HepG2 (cell line): Measurements from ENCODE around the gene EPB41. TPM values are rescaled to one million over a fixed set of nuclear protein-coding genes. Genes with fewer than 3 reads are reported as not detected.
A peak's percentile ranks its signal among the peaks of the same experiment; 100 is the strongest.

Experiments used
- ADNP ChIP-seq: sonication (generic); formaldehyde crosslinking; IDR thresholded peaks from 2 replicates; pipeline ENCODE4 v1.4.0; 2020; ENCODE audit warnings: missing genetic modification reagents
- ARNT2 ChIP-seq: sonication (generic); formaldehyde crosslinking; IDR thresholded peaks from 2 replicates; pipeline ENCODE4 v1.8.0; 2022; ENCODE audit warnings: mild to moderate bottlenecking, low read depth, missing genetic modification reagents, moderate library complexity
- ATF2 ChIP-seq: sonication (generic); formaldehyde crosslinking; IDR thresholded peaks from 2 replicates; pipeline ENCODE4 v1.4.0; 2020; ENCODE audit warnings: missing genetic modification reagents
- CREB1 ChIP-seq, 2 experiments: fragments of 450-650 bp in 1 of 2; IDR thresholded peaks; 2 replicates each; pipeline ENCODE4 v1.6.1; 2016 to 2017; ENCODE audit warnings: control low read depth in 1 of 2, mild to moderate bottlenecking in 1 of 2, missing compliant biosample characterization in 1 of 2, missing genetic modification characterization in 1 of 2
- CSRNP2 ChIP-seq: sonication (generic); formaldehyde crosslinking; conservative IDR thresholded peaks from 2 replicates; pipeline ENCODE4 v1.8.0; 2022; ENCODE audit warnings: low read depth, missing genetic modification reagents
- ELF3 ChIP-seq: IDR thresholded peaks from 2 replicates; pipeline ENCODE4 v1.6.1; 2016; ENCODE audit warnings: missing genetic modification reagents, missing compliant biosample characterization
- FOXK1 ChIP-seq: sonication (generic); formaldehyde crosslinking; IDR thresholded peaks from 2 replicates; pipeline ENCODE4 v1.4.0; 2020; ENCODE audit warnings: low read depth, missing genetic modification reagents, borderline replicate concordance
- HNF4A ChIP-seq: sonication (generic); formaldehyde crosslinking; IDR thresholded peaks from 2 replicates; pipeline ENCODE4 v1.4.0; 2020; ENCODE audit warnings: missing genetic modification reagents
- HOXD1 ChIP-seq: sonication (generic); formaldehyde crosslinking; IDR thresholded peaks from 2 replicates; pipeline ENCODE4 v1.5.0; 2020; ENCODE audit warnings: missing genetic modification reagents
- MATR3 ChIP-seq: sonication (generic); formaldehyde crosslinking; IDR thresholded peaks from 2 replicates; pipeline ENCODE4 v1.4.0; 2020; ENCODE audit warnings: missing genetic modification reagents
- RARA ChIP-seq: IDR thresholded peaks from 2 replicates; pipeline ENCODE4 v1.6.1; 2016; ENCODE audit warnings: missing genetic modification reagents, missing compliant biosample characterization
- RELA ChIP-seq: sonication (generic); formaldehyde crosslinking; IDR thresholded peaks from 2 replicates; pipeline ENCODE4 v1.4.0; 2020; ENCODE audit warnings: missing genetic modification reagents
- SAP130 ChIP-seq: IDR thresholded peaks from 2 replicates; pipeline ENCODE4 v1.6.1; 2016; ENCODE audit warnings: low read depth
- SMC3 ChIP-seq: IDR thresholded peaks from 2 replicates; pipeline ENCODE4 v1.6.1; 2011; ENCODE audit warnings: low read length, improper control_type of control experiment
- SRSF1 ChIP-seq: fragments of 200-400 bp; formaldehyde crosslinking; optimal IDR thresholded peaks from 2 replicates; pipeline ENCODE3; 2017; ENCODE audit warnings: mild to moderate bottlenecking, low read depth, low read length, moderate library complexity
- ZNF136 ChIP-seq: sonication (generic); formaldehyde crosslinking; IDR thresholded peaks from 2 replicates; pipeline ENCODE4 v1.8.1; 2022; ENCODE audit warnings: low read depth, mild to moderate bottlenecking, moderate library complexity, missing genetic modification reagents
- ZNF281 ChIP-seq: sonication (generic); formaldehyde crosslinking; IDR thresholded peaks from 2 replicates; pipeline ENCODE4 v1.4.0; 2020; ENCODE audit warnings: missing genetic modification reagents, borderline replicate concordance
- ZNF282 ChIP-seq: fragments of 450-650 bp; IDR thresholded peaks from 2 replicates; pipeline ENCODE4 v1.6.1; 2018; ENCODE audit not compliant: partially characterized antibody
- ZNF644 ChIP-seq: IDR thresholded peaks from 2 replicates; pipeline ENCODE4 v1.6.1; 2016; ENCODE audit warnings: low read depth
- ZNF747 ChIP-seq: sonication (generic); formaldehyde crosslinking; IDR thresholded peaks from 2 replicates; pipeline ENCODE4 v1.8.1; 2023; ENCODE audit warnings: missing genetic modification reagents, mild to moderate bottlenecking, borderline replicate concordance
- polyA plus RNA-seq, 8 experiments: library from polyadenylated mRNA; depleted of rRNA in 3 of 8; stranded (reverse) in 7 of 8; unstranded in 1 of 8; fragments of >200 nt; fragmentation: Illumina TruSeq in 4 of 8; extraction: Trizol in 4 of 8; gene quantifications; 2 replicates each; pipeline versions ENCODE4 v1.2.1 to v1.2.3, GENCODE V29; 2011 to 2016; ENCODE audit warnings: low read depth in 4 of 8, missing spikeins in 1 of 8, mixed read lengths in 1 of 8; ENCODE audit not compliant: insufficient read depth in 1 of 8
- total RNA-seq, 5 experiments: library from RNA; depleted of rRNA; stranded (reverse); fragments of >200 nt; fragmentation: Illumina TruSeq; extraction: Trizol; gene quantifications; 2 replicates each; pipeline ENCODE4 v1.2.3, GENCODE V29; 2016; ENCODE audit warnings: low read depth in 1 of 5

The EPB41 gene
- total and polyA plus RNA-seq, 2 of the 13 experiments (the other 11 are each of a cell fraction or from before 2014, with no cell fraction given) = 34.5 to 46.7 TPM

GRCh38 chr1:29117381-29117780, 203.0 kb downstream of the EPB41 start (continued):
- TF ChIP-seq CSRNP2 (CRISPR knock-in tag) (no peak), ATF2 (CRISPR knock-in tag) (no peak), ZNF282 (no peak), ZNF281 (CRISPR knock-in tag) (no peak), ELF3 (CRISPR knock-in tag) (0 out of 2 replicates have a peak, but pooled peaks have one; percentile 16), SRSF1 (no peak), ZNF136 (CRISPR knock-in tag) (no peak), SMC3 (no peak), HNF4A (CRISPR knock-in tag) (peak; percentile 15; the same call in 1 of the 2 replicates), HOXD1 (CRISPR knock-in tag) (0 out of 2 replicates have a peak, but pooled peaks have one; percentile 16), SAP130 (CRISPR knock-in tag) (peak; percentile 24; the same call in 1 of the 2 replicates), ZNF747 (no peak), CREB1 (IDR thresholded peaks at IDR 0.05) (no peak), CREB1 (CRISPR knock-in tag; IDR thresholded peaks at IDR 0.05) (0 out of 2 replicates have a peak, but pooled peaks have one; percentile 20), RARA (CRISPR knock-in tag) (peak; percentile 85), RELA (CRISPR knock-in tag) (no peak), ARNT2 (CRISPR knock-in tag) (no peak), ZNF644 (CRISPR knock-in tag) (no peak), ADNP (no peak), MATR3 (no peak), FOXK1 (CRISPR knock-in tag) (no peak)
